Measurements from ENCODE around the gene CELF4.

Gene CELF4

GRCh38 chr18:37219257-37219656, 346.3 kb downstream of the CELF4 start:
- no peak for DNase-seq (ENCODE audit: low spot score)

DNA sequence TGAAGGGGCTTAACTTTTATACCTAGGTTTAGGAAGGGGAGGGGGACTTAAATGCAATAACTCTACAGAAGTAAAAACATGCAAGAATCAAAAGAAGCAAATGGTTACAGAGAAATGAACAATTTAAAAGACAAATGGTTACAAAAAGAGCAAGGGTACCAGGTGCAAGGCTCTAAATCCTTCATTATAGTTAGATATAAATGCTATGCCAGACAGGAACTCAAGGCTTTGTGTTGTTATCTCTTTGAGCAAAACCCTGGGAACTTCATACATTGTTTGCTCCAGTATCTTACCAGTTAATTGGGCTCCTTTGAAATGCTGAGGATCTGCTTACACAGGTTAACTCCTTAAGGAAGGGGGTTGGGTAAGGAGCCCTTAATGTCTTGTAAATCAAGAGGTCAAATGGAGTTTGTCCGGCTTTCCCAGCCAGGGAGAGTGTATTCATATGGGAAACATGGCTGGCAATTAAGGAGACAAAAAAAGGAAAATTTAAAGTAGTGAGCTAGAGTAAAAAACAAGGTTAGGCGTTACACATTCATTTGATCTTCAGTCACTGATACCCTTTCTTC, 347.5 kb downstream of the CELF4 start:
- DNase-seq (ENCODE audit: low spot score), result no peak

DNA sequence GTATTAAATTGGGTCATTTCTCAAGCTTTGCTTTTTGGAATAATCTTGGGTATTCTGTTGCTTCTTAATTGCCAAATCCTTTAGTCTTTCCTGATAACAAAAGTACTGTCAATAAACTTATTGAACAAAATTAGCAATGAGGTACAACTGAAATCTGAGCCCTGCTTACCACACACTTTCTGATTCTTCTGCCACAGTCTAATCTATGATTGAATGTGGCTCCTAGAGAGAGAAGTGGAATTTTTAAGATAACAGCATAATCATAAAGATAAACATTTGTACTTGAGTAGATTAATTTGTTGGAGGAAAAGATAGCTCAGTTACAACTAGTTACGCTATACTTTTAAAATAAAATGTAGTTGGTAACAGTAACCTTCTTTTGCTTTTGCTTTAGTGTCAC, 354.8 kb downstream of the CELF4 start:
- DNase-seq (ENCODE audit: low spot score), result no peak

GRCh38 chr18:37207343-37207742, 358.3 kb downstream of the CELF4 start:
- DNase-seq (ENCODE audit: low spot score), result no peak

DNA sequence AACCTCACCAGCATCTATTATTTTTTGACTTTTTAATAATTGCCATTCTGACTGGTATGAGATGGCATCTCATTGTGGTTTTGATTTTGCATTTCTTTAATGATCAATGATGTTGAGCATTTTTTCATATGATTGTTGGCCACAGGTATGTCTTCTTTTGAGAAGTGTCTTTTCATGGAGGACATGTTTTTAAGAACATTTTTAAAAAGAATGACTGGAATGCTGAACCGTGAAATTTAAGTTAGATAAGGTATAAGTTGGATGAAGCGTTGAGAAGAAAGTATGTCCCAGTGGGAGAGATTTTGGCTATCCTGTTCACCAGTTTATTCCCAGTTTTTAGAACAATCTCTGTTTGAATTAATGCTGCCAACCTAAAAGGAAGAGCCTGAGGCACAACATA, 365.9 kb downstream of the CELF4 start:
- DNase-seq (ENCODE audit: low spot score), result no peak

All from AG20443 (cell line).